Brain microvascular endothelial cell (primary cell): ENCODE measurements around the gene CYP4Z1.
"Not testable (repeated sequence)": the region's sequence is repeated elsewhere in the genome, so short reads cannot be mapped to it uniquely, and the experiment has no call there.

ENCODE experiments used
- DNase-seq: peaks from one replicate; pipeline ENCODE4 v3.0.0-alpha.2; 2020
- H3K27ac ChIP-seq: fragments of 250-450 bp; sonication (Bioruptor Pico); 2 replicates; pipeline ENCODE4 v1.5.1; 2020; ENCODE audit warnings: mild to moderate bottlenecking, moderate library complexity
- H3K27me3 ChIP-seq: fragments of 250-450 bp; sonication (Bioruptor Pico); replicated peaks from 2 replicates; pipeline ENCODE4 v1.5.1; 2020; ENCODE audit warnings: mild to moderate bottlenecking
- H3K36me3 ChIP-seq: fragments of 250-450 bp; sonication (Bioruptor Pico); replicated peaks from 2 replicates; pipeline ENCODE4 v1.5.1; 2020; ENCODE audit warnings: mild to moderate bottlenecking
- H3K4me3 ChIP-seq: 2 replicates; pipeline ENCODE4 v1.5.1; 2011; ENCODE audit warnings: low read depth, mild to moderate bottlenecking, control low read depth, low read length, moderate library complexity
- in situ Hi-C: cut with HindIII; loops from 2 replicates; pipeline ENCODE4 v1.10.0; 2017; ENCODE audit warnings: low sequenced_read_pairs, low pct_ligation_motif_present
- TF ChIP-seq, protein P1 (sequence below): IDR thresholded peaks from 2 replicates; pipeline ENCODE4 v1.5.1; 2011; ENCODE audit warnings: low read depth, mild to moderate bottlenecking, moderate library complexity, low read length, control low read depth, inconsistent platforms; ENCODE audit errors: missing control alignments

The CYP4Z1 gene

DNA sequence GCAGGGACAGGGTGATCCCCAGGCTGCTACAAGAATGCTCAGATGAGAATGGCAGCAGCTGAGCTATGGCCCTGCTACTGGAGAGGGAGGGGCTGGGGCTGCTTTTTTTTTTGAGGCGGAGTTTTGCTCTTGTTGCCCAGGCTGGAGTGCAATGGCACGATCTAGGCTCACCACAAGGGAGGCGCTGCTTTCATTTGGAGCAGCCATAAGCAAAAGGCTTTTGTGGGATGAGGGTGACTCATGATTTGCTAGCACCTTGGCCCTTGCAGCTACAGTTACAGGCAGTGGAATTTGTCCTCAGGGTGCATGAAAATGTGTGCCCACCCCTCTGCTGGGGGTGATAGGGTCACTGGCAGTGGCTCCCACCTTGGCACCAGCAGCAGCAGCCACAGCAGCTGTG is 37.8 kb downstream of the CYP4Z1 start:
- TF ChIP-seq, protein P1, sequence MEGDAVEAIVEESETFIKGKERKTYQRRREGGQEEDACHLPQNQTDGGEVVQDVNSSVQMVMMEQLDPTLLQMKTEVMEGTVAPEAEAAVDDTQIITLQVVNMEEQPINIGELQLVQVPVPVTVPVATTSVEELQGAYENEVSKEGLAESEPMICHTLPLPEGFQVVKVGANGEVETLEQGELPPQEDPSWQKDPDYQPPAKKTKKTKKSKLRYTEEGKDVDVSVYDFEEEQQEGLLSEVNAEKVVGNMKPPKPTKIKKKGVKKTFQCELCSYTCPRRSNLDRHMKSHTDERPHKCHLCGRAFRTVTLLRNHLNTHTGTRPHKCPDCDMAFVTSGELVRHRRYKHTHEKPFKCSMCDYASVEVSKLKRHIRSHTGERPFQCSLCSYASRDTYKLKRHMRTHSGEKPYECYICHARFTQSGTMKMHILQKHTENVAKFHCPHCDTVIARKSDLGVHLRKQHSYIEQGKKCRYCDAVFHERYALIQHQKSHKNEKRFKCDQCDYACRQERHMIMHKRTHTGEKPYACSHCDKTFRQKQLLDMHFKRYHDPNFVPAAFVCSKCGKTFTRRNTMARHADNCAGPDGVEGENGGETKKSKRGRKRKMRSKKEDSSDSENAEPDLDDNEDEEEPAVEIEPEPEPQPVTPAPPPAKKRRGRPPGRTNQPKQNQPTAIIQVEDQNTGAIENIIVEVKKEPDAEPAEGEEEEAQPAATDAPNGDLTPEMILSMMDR: no peak
- no peak for DNase-seq
- H3K27me3 ChIP-seq: no peaks in the 10 kb centered on the region
- H3K27ac ChIP-seq: no peak overlapping the region
- no peaks in the 10 kb centered on the region for H3K36me3 ChIP-seq
- H3K4me3 ChIP-seq: no peak overlapping the region
- in situ Hi-C loops: no loop called here

GRCh38 chr1:47106792-47107191 is 39.8 kb downstream of the CYP4Z1 start:
- H3K27ac ChIP-seq: no peak overlapping the region
- in situ Hi-C loops: no loop called here

GRCh38 chr1:47107851-47108574 is 41.0 kb downstream of the CYP4Z1 start:
- H3K27me3 ChIP-seq, H3K4me3 ChIP-seq, in situ Hi-C loops, H3K36me3 ChIP-seq, H3K27ac ChIP-seq: not testable (repeated sequence)
- DNase-seq: peak; percentile 0

More at GRCh38 chr1:47106792-47107191, 39.8 kb downstream of the CYP4Z1 start:
- no peak for DNase-seq
- Histone ChIP-seq H3K4me3 (no peak overlapping the region), H3K36me3 (no peaks in the 10 kb centered on the region), H3K27me3 (no peaks in the 10 kb centered on the region)
- TF ChIP-seq, protein P1: no peak

GRCh38 chr1:47109482-47109881 is 42.5 kb downstream of the CYP4Z1 start:
- H3K27ac ChIP-seq, in situ Hi-C loops, H3K36me3 ChIP-seq, H3K4me3 ChIP-seq, H3K27me3 ChIP-seq, DNase-seq: not testable (repeated sequence)

DNA sequence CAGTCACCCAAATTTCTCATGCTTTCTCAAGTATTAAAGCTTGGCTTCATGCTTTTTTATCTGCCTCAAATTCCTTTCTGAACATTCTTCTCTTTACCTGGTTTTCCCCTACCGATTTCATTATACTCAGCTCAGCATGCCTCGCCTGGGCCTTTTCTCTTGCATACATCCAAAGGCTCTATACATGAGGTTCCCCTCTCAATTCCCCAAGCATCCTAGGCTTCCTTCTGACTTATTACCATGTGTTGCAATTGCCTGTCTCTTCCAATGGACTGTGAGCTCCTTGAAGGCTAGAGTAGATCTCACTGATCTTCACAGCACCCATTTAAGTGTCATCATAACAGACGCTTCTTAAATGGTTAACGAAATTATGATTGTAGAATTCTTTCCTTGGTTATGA is 46.1 kb downstream of the CYP4Z1 start:
- TF ChIP-seq, protein P1: no peak
- no peak for DNase-seq
- H3K36me3 ChIP-seq: no peaks in the 10 kb centered on the region
- in situ Hi-C loops: no loop called here
- no peak overlapping the region for H3K27ac ChIP-seq
- H3K4me3 ChIP-seq: no peak overlapping the region
- no peaks in the 10 kb centered on the region for H3K27me3 ChIP-seq

DNA sequence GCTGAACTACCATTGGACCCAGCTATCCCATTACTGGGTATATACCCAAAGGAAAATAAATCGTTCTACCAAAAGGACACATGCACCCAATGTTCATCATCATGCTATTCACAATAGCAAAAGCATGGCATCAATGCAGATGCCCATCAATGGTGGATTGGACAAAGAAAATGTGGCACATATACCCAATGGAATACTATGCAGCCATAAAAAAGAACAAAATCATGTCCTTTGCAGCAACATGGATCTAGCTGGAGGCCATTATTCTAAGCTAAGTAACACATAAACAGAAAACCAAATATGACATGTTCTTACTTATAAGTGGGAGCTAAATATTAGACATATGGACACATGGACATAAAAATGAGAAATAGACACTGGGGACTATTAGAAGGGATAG is 54.0 kb downstream of the CYP4Z1 start:
- H3K27me3 ChIP-seq, H3K36me3 ChIP-seq, H3K27ac ChIP-seq, H3K4me3 ChIP-seq, in situ Hi-C loops, DNase-seq: not testable (repeated sequence)

GRCh38 chr1:47124834-47125233 is 57.8 kb downstream of the CYP4Z1 start:
- H3K27me3 ChIP-seq, H3K36me3 ChIP-seq, H3K27ac ChIP-seq, in situ Hi-C loops, DNase-seq, H3K4me3 ChIP-seq: not testable (repeated sequence)

DNA sequence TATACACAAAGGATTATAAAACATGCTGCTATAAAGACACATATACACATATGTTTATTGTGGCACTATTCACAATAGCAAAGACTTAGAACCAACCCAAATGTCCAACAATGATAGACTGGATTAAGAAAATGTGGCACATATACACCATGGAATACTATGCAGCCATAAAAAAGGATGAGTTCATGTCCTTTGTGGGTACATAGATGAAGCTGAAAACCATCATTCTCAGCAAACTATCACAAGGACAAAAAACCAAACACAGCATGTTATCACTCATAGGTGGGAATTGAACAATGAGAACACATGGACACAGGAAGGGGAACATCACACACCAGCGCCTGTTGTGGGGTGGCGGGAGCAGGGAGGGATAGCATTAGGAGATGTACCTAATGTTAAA is 60.0 kb downstream of the CYP4Z1 start:
- H3K27me3 ChIP-seq, H3K4me3 ChIP-seq, H3K36me3 ChIP-seq, H3K27ac ChIP-seq, in situ Hi-C loops, DNase-seq: not testable (repeated sequence)
